Measurements from ENCODE around the gene C2CD2.
A peak's percentile ranks its signal among the peaks of the same experiment; 100 is the strongest.

C2CD2 gene

DNA sequence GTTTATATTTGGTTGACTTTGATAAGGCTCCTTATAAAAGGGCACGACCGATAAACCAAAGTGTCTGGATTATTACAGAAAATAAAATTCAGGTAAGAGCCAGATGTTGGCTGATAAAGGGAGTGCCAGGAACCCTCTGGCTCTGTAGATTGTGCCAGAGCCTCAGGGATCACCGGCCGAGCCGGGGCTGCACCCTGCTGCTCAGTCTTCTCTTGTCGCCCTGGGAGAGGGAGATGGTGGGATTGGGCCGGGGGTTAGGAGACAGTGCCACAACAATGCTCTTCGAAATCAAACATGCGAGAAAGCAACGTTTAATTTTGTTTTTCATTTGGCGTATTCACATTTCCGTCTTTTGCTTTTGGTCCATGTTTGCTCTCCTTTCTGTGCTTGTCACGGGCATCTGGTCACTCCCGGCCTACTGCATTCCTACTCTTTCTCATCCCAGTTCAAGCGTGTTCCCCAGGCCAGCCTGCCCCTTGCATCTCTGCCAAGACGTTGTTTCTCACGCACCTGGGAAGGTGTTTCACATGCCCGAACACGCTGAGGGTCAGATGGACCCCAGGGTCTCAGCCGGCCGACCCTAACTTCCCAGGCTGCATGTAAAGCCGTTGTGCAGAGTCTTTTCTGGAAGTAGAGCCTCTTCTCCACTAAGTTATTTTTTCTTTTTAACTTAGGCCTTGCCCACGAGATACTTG lies 18.8 kb upstream of the C2CD2 start:
- no CpG with 5 or more reads among the region's 23 CpGs for WGBS (ENCODE audit: extremely low coverage, insufficient coverage, insufficient read length)
- Histone ChIP-seq H3K4me2 (ENCODE audit: low read length) (no peak overlapping the region), H4K12ac (ENCODE audit: low read depth, low read length) (no peak overlapping the region), H3K27ac (ENCODE audit: low read depth, low read length) (no peak overlapping the region), H3K27me3 (ENCODE audit: insufficient read depth, low read length) (no peaks in the 10 kb centered on the region), H3K14ac (ENCODE audit: low read length) (no peak overlapping the region), H3K36me3 (ENCODE audit: control insufficient read depth in 1 of 2, insufficient read depth in 2 of 2, low read length in 2 of 2) (no peaks in the 10 kb centered on the region), H3K4me1 (ENCODE audit: control insufficient read depth in 1 of 2, insufficient read depth in 2 of 2, low read length in 2 of 2) (peaks cover 2 to 5% of the 10 kb centered on the region in 2 experiments), H3K23ac (ENCODE audit: low read length) (peak overlapping the region; percentile 8), H3K9ac (ENCODE audit: low read length) (no peak overlapping the region), H2BK120ac (ENCODE audit: insufficient read depth, low read length, poor library complexity) (no peak overlapping the region), H3K18ac (ENCODE audit: low read length) (no peak overlapping the region), H2BK5ac (ENCODE audit: low read depth, low read length, poor library complexity) (no peak overlapping the region), H2BK12ac (ENCODE audit: low read length) (no peak overlapping the region), H3K79me2 (ENCODE audit: control insufficient read depth, insufficient read depth, low read length, poor library complexity) (no peaks in the 10 kb centered on the region), H2AK5ac (ENCODE audit: low read length) (no peak overlapping the region), H4K91ac (ENCODE audit: low read depth, low read length) (no peak overlapping the region), H4K8ac (ENCODE audit: low read depth, low read length) (no peak overlapping the region), H2AFZ (ENCODE audit: insufficient read depth, low read length, poor library complexity) (no peak overlapping the region), H3K79me1 (ENCODE audit: low read length) (no peaks in the 10 kb centered on the region), H3K9me3 (ENCODE audit: insufficient read depth, low read depth, low read length) (peaks cover 1% of the 10 kb centered on the region), H3K4me3 (ENCODE audit: low read depth, low read length) (no peak overlapping the region), H3K4ac (ENCODE audit: low read depth, low read length) (no peak overlapping the region)
- DNase-seq: peak in 1 of 2 donors; percentile 4

DNA sequence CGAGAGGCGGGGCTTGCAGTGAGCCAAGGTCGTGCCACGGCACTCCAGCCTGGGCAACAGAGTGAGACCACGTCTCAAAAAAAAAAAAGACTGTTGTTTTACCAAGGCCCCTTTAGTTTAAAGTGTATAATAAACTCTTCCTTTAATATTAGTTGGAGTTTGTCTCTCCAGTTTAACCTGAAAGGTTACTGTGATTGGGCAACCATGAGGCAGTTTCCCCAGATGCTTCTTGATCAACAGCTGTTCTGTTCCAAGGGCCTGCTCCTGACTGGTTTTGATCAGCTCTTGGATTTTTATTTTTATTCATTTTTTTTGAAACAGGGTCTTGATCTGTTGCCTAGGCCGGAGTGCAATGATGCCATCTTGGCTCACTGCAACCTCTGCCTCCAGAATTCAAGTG lies 18.1 kb upstream of the C2CD2 start:
- no CpG with 5 or more reads among the region's 6 CpGs for WGBS (ENCODE audit: extremely low coverage, insufficient coverage, insufficient read length)
- no peaks in the 10 kb centered on the region for H3K79me2 ChIP-seq (ENCODE audit: control insufficient read depth, insufficient read depth, low read length, poor library complexity)
- peaks cover 2 to 5% of the 10 kb centered on the region in 2 experiments for H3K4me1 ChIP-seq (ENCODE audit: control insufficient read depth in 1 of 2, insufficient read depth in 2 of 2, low read length in 2 of 2)

DNA sequence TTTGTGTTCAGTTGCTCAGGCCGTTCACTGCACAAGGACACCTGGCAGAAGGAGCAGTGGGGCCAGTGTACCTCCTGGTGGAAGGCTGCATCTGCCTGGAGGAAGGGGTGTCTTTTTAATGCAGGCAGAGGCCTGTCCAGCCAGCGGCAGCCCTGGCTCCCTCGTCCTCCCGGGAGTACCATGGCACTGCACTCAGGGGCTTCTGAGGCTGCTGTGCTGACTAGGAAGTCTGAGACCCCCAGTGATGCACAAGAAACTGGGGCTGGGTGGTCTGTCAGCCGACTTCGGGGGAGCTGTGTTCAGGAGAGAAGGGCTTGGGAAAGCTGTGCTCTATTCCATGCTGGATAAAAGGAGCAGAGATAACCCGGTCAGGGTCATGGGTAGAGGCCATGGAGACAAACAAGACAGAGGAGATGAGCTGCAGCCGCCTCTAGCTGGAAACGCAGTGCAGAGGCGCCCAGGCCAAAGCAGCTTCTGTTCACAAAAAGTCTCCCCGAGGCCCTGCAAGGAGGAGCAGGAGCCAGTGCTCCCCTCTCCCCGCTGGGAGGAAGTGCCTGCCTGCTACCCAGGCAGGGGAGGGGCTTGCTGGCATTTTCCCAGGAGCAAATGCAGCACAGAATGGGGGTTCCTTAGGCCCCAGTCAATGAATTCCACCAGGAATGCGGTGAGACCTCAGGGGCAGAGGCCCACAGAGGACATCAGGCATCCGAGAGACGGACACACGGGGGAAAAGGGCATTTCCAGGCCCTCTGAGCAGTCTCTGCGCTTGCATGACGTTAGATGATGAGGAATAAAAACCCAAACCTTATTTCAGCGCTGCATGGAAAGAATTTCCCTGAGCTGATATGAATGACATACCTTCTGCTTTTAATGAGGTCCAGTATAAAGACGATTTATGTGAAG lies 17.2 kb upstream of the C2CD2 start:
- H3K79me2 ChIP-seq (ENCODE audit: control insufficient read depth, insufficient read depth, low read length, poor library complexity): no peaks in the 10 kb centered on the region
- H2BK12ac ChIP-seq (ENCODE audit: low read length): no peak overlapping the region
- H4K12ac ChIP-seq (ENCODE audit: low read depth, low read length): no peak overlapping the region
- no peaks in the 10 kb centered on the region for H3K27me3 ChIP-seq (ENCODE audit: insufficient read depth, low read length)
- H3K9me3 ChIP-seq (ENCODE audit: insufficient read depth, low read depth, low read length): peaks cover 1% of the 10 kb centered on the region
- peaks cover 2 to 5% of the 10 kb centered on the region in 2 experiments for H3K4me1 ChIP-seq (ENCODE audit: control insufficient read depth in 1 of 2, insufficient read depth in 2 of 2, low read length in 2 of 2)
- no peak overlapping the region for H4K91ac ChIP-seq (ENCODE audit: low read depth, low read length)
- no peak overlapping the region for H2BK5ac ChIP-seq (ENCODE audit: low read depth, low read length, poor library complexity)
- H2AK5ac ChIP-seq (ENCODE audit: low read length): no peak overlapping the region
- H3K9ac ChIP-seq (ENCODE audit: low read length): no peak overlapping the region
- no peak for DNase-seq
- no peak overlapping the region for H4K8ac ChIP-seq (ENCODE audit: low read depth, low read length)
- no peak overlapping the region for H2BK120ac ChIP-seq (ENCODE audit: insufficient read depth, low read length, poor library complexity)
- no peak overlapping the region for H3K14ac ChIP-seq (ENCODE audit: low read length)
- H3K4me3 ChIP-seq (ENCODE audit: low read depth, low read length): no peak overlapping the region
- H3K27ac ChIP-seq (ENCODE audit: low read depth, low read length): no peak overlapping the region
- no peak overlapping the region for H3K4me2 ChIP-seq (ENCODE audit: low read length)
- H3K79me1 ChIP-seq (ENCODE audit: low read length): no peaks in the 10 kb centered on the region
- no peak overlapping the region for H3K18ac ChIP-seq (ENCODE audit: low read length)
- no peak overlapping the region for H3K23ac ChIP-seq (ENCODE audit: low read length)
- H3K4ac ChIP-seq (ENCODE audit: low read depth, low read length): no peak overlapping the region
- no peak overlapping the region for H2AFZ ChIP-seq (ENCODE audit: insufficient read depth, low read length, poor library complexity)
- no CpG with 5 or more reads among the region's 20 CpGs for WGBS (ENCODE audit: extremely low coverage, insufficient coverage, insufficient read length)
- H3K36me3 ChIP-seq (ENCODE audit: control insufficient read depth in 1 of 2, insufficient read depth in 2 of 2, low read length in 2 of 2): no peaks in the 10 kb centered on the region

More for the DNA sequence above, 18.1 kb upstream of the C2CD2 start:
- H3K4ac ChIP-seq (ENCODE audit: low read depth, low read length): no peak overlapping the region
- no peak overlapping the region for H4K8ac ChIP-seq (ENCODE audit: low read depth, low read length)
- H3K23ac ChIP-seq (ENCODE audit: low read length): no peak overlapping the region
- H2BK120ac ChIP-seq (ENCODE audit: insufficient read depth, low read length, poor library complexity): no peak overlapping the region
- H3K27ac ChIP-seq (ENCODE audit: low read depth, low read length): no peak overlapping the region
- no peaks in the 10 kb centered on the region for H3K79me1 ChIP-seq (ENCODE audit: low read length)
- H3K36me3 ChIP-seq (ENCODE audit: control insufficient read depth in 1 of 2, insufficient read depth in 2 of 2, low read length in 2 of 2): no peaks in the 10 kb centered on the region
- no peak overlapping the region for H2BK12ac ChIP-seq (ENCODE audit: low read length)
- H3K4me3 ChIP-seq (ENCODE audit: low read depth, low read length): no peak overlapping the region
- H4K91ac ChIP-seq (ENCODE audit: low read depth, low read length): no peak overlapping the region
- no peak overlapping the region for H2BK5ac ChIP-seq (ENCODE audit: low read depth, low read length, poor library complexity)
- no peaks in the 10 kb centered on the region for H3K27me3 ChIP-seq (ENCODE audit: insufficient read depth, low read length)
- H3K4me2 ChIP-seq (ENCODE audit: low read length): no peak overlapping the region
- no peak overlapping the region for H2AK5ac ChIP-seq (ENCODE audit: low read length)
- no peak overlapping the region for H4K12ac ChIP-seq (ENCODE audit: low read depth, low read length)
- H2AFZ ChIP-seq (ENCODE audit: insufficient read depth, low read length, poor library complexity): no peak overlapping the region
- H3K9me3 ChIP-seq (ENCODE audit: insufficient read depth, low read depth, low read length): peaks cover 1% of the 10 kb centered on the region
- H3K14ac ChIP-seq (ENCODE audit: low read length): no peak overlapping the region
- H3K18ac ChIP-seq (ENCODE audit: low read length): no peak overlapping the region
- H3K9ac ChIP-seq (ENCODE audit: low read length): no peak overlapping the region
- DNase-seq: peak in 1 of 2 donors; percentile 63

DNA sequence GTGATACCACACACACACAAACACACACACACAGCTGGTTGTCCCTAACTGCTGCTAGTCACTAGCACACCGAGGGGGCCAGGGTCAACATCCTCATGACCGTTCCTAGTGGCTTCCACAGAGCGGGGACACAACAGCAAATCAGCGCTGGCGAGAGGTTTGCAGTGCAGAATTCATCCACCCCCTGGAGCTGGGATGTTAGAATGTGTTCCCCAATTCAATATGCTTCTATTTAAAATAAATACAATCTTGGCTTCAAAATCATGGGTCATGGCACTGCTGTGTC lies 16.2 kb upstream of the C2CD2 start:
- Histone ChIP-seq H3K27me3 (ENCODE audit: insufficient read depth, low read length) (no peaks in the 10 kb centered on the region), H2AFZ (ENCODE audit: insufficient read depth, low read length, poor library complexity) (no peak overlapping the region), H4K8ac (ENCODE audit: low read depth, low read length) (no peak overlapping the region), H3K79me1 (ENCODE audit: low read length) (no peaks in the 10 kb centered on the region), H2BK12ac (ENCODE audit: low read length) (no peak overlapping the region), H3K9me3 (ENCODE audit: insufficient read depth, low read depth, low read length) (peaks cover 1% of the 10 kb centered on the region), H3K18ac (ENCODE audit: low read length) (no peak overlapping the region), H3K4me3 (ENCODE audit: low read depth, low read length) (no peak overlapping the region), H2AK5ac (ENCODE audit: low read length) (no peak overlapping the region), H3K14ac (ENCODE audit: low read length) (no peak overlapping the region), H3K23ac (ENCODE audit: low read length) (no peak overlapping the region), H3K9ac (ENCODE audit: low read length) (no peak overlapping the region), H2BK120ac (ENCODE audit: insufficient read depth, low read length, poor library complexity) (no peak overlapping the region), H4K91ac (ENCODE audit: low read depth, low read length) (no peak overlapping the region), H3K4me1 (ENCODE audit: control insufficient read depth in 1 of 2, insufficient read depth in 2 of 2, low read length in 2 of 2) (peaks cover 2 to 5% of the 10 kb centered on the region in 2 experiments), H3K36me3 (ENCODE audit: control insufficient read depth in 1 of 2, insufficient read depth in 2 of 2, low read length in 2 of 2) (no peaks in the 10 kb centered on the region), H3K4me2 (ENCODE audit: low read length) (no peak overlapping the region), H2BK5ac (ENCODE audit: low read depth, low read length, poor library complexity) (no peak overlapping the region), H3K4ac (ENCODE audit: low read depth, low read length) (no peak overlapping the region), H4K12ac (ENCODE audit: low read depth, low read length) (no peak overlapping the region), H3K79me2 (ENCODE audit: control insufficient read depth, insufficient read depth, low read length, poor library complexity) (no peaks in the 10 kb centered on the region), H3K27ac (ENCODE audit: low read depth, low read length) (no peak overlapping the region)
- no CpG with 5 or more reads among the region's 5 CpGs for WGBS (ENCODE audit: extremely low coverage, insufficient coverage, insufficient read length)
- no peak for DNase-seq
